Measurements from ENCODE around the gene ANKRD23.

DNA sequence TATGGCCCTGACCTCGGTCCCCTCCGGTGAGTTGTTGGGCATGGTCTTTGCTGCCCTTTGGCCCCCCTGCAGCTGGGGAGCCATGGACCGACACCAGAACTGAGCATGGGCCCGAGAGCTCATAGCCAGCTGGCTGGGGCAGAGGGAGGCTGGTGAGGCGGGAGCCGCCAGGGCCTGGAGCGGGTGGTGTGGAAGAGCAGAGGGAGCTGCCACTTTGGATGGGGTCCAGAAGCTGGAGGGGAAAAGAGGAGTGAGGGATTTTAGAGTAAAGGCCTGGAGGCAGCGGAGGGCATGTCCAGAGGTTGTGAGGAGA is 44.2 kb downstream of the ANKRD23 start:
- TF ChIP-seq, protein P1, sequence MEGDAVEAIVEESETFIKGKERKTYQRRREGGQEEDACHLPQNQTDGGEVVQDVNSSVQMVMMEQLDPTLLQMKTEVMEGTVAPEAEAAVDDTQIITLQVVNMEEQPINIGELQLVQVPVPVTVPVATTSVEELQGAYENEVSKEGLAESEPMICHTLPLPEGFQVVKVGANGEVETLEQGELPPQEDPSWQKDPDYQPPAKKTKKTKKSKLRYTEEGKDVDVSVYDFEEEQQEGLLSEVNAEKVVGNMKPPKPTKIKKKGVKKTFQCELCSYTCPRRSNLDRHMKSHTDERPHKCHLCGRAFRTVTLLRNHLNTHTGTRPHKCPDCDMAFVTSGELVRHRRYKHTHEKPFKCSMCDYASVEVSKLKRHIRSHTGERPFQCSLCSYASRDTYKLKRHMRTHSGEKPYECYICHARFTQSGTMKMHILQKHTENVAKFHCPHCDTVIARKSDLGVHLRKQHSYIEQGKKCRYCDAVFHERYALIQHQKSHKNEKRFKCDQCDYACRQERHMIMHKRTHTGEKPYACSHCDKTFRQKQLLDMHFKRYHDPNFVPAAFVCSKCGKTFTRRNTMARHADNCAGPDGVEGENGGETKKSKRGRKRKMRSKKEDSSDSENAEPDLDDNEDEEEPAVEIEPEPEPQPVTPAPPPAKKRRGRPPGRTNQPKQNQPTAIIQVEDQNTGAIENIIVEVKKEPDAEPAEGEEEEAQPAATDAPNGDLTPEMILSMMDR (conservative IDR thresholded peaks at IDR 0.05 in 1 of 2, IDR thresholded peaks at IDR 0.05 in 1 of 2; ENCODE audit: extremely low read depth in 1 of 2, insufficient read depth in 1 of 2, low read depth in 1 of 2, low read length in 2 of 2), result no peak
- TF ChIP-seq EZH2 (IDR thresholded peaks at IDR 0.05; ENCODE audit: borderline replicate concordance, low read length), result no peak

Data from mammary epithelial cell (primary cell).